Endodermal cell (in vitro differentiated cells): ENCODE measurements around the gene NGEF. TPM values are rescaled to one million over a fixed set of nuclear protein-coding genes. Genes with fewer than 3 reads are reported as not detected.

Source experiments
- DNase-seq: peaks from one replicate; pipeline ENCODE4 v3.0.0-alpha.2; 2017
- H3K27ac ChIP-seq: 2 replicates; pipeline ENCODE4 v1.5.1; 2013; ENCODE audit warnings: mild to moderate bottlenecking, low read depth, low read length, moderate library complexity
- H3K27me3 ChIP-seq: 2 replicates; pipeline ENCODE4 v1.6.1; 2013; ENCODE audit warnings: mild to moderate bottlenecking, low read length, moderate library complexity; ENCODE audit not compliant: insufficient read depth, control insufficient read depth, poor library complexity, severe bottlenecking
- H3K36me3 ChIP-seq: 2 replicates; pipeline ENCODE4 v1.7.0; 2013; ENCODE audit warnings: mild to moderate bottlenecking, low read length, moderate library complexity; ENCODE audit not compliant: control insufficient read depth, insufficient read depth
- H3K4me1 ChIP-seq: one replicate; pipeline ENCODE4 v1.7.0; 2013; ENCODE audit warnings: low read length; ENCODE audit not compliant: control insufficient read depth, insufficient read depth
- H3K4me3 ChIP-seq: 2 replicates; pipeline ENCODE4 v1.5.1; 2013; ENCODE audit warnings: mild to moderate bottlenecking, low read length, moderate library complexity
- H3K9ac ChIP-seq: 2 replicates; pipeline ENCODE4 v1.6.1; 2013; ENCODE audit warnings: mild to moderate bottlenecking, low read length, moderate library complexity; ENCODE audit not compliant: poor library complexity, severe bottlenecking; ENCODE audit errors: extremely low read depth
- H3K9me3 ChIP-seq: 2 replicates; pipeline ENCODE4 v1.6.1; 2013; ENCODE audit warnings: mild to moderate bottlenecking, low read length, moderate library complexity; ENCODE audit not compliant: control insufficient read depth
- H3K27ac Mint-ChIP-seq: 2 replicates; pipeline ENCODE4 v1.8.0; 2020; ENCODE audit warnings: mixed read lengths
- H3K27me3 Mint-ChIP-seq: 2 replicates; pipeline ENCODE4 v1.8.0; 2021; ENCODE audit warnings: mild to moderate bottlenecking, mixed read lengths; ENCODE audit not compliant: insufficient read depth
- H3K36me3 Mint-ChIP-seq: 2 replicates; pipeline ENCODE4 v1.8.0; 2020; ENCODE audit warnings: low read depth, mixed read lengths
- H3K4me1 Mint-ChIP-seq: 2 replicates; pipeline ENCODE4 v1.8.0; 2020; ENCODE audit warnings: mixed read lengths
- H3K4me3 Mint-ChIP-seq: 2 replicates; pipeline ENCODE4 v1.8.0; 2020; ENCODE audit warnings: mild to moderate bottlenecking, moderate library complexity, mixed read lengths
- H3K9me3 Mint-ChIP-seq: 2 replicates; pipeline ENCODE4 v1.8.0; 2020; ENCODE audit warnings: mild to moderate bottlenecking, mixed read lengths
- CTCF ChIP-seq: fragments of 200-600 bp; sonication (generic); conservative IDR thresholded peaks from 2 replicates; pipeline ENCODE4 v1.5.0; 2021; ENCODE audit warnings: antibody characterized with exemption, mild to moderate bottlenecking
- WGBS, 2 experiments: methylation state at CpG; one replicate each; pipeline versions ENCODE4 v1.1.5 to v1.1.7; 2013; ENCODE audit warnings: missing lambda C conversion rate in 2 of 2, mixed read lengths in 1 of 2; ENCODE audit not compliant: insufficient coverage in 1 of 2, insufficient read length in 1 of 2; 5-methylcytosine and 5-hydroxymethylcytosine counted together
- total RNA-seq, 2 donors: library from RNA; stranded (reverse); fragmentation: NEBNext Ultra II Directional in 1 of 2; extraction: Animal tissue kit (Norgen Biotek cat#: 25700) in 1 of 2; gene quantifications; 2 replicates in 1 of 2; 3 replicates in 1 of 2; pipeline ENCODE4 v1.2.1, GENCODE V29; 2021

The NGEF gene
- total RNA-seq, 2 donors from 2014 or later = 1.8 to 2.9 TPM

GRCh38 chr2:232891621-232892071 is 121.4 kb downstream of the NGEF start:
- Histone ChIP-seq H3K4me3 (no peak overlapping the region), H3K4me1 (no peaks in the 10 kb centered on the region), H3K27ac (no peak overlapping the region), H3K9ac (no peak overlapping the region), H3K9me3 (no peaks in the 10 kb centered on the region), H3K27me3 (no peaks in the 10 kb centered on the region), H3K36me3 (no peaks in the 10 kb centered on the region)
- TF ChIP-seq CTCF = no peak
- peak; percentile 41 for DNase-seq
- 80 to 89% methylated on average over 8 to 11 of the region's 11 CpGs for WGBS, 2 experiments
- Mint-ChIP-seq H3K27ac (no peak overlapping the region), H3K36me3 (no peaks in the 10 kb centered on the region), H3K27me3 (no peaks in the 10 kb centered on the region), H3K4me3 (no peak overlapping the region), H3K4me1 (peaks cover 11% of the 10 kb centered on the region), H3K9me3 (no peaks in the 10 kb centered on the region)

- WGBS, 2 experiments = 49 to 56% methylated on average over 8 to 23 of the region's 23 CpGs
- Histone ChIP-seq H3K4me3 (no peak overlapping the region), H3K27me3 (no peaks in the 10 kb centered on the region), H3K36me3 (no peaks in the 10 kb centered on the region), H3K4me1 (no peaks in the 10 kb centered on the region), H3K9ac (no peak overlapping the region), H3K9me3 (no peaks in the 10 kb centered on the region), H3K27ac (no peak overlapping the region)
- H3K36me3 Mint-ChIP-seq = no peaks in the 10 kb centered on the region
- TF ChIP-seq CTCF = no peak
- H3K9me3 Mint-ChIP-seq = no peaks in the 10 kb centered on the region
- no peaks in the 10 kb centered on the region for H3K27me3 Mint-ChIP-seq
- peaks cover 11% of the 10 kb centered on the region for H3K4me1 Mint-ChIP-seq
- H3K4me3 Mint-ChIP-seq = peak overlapping the region; percentile 46
- peak overlapping the region; percentile 57 for H3K27ac Mint-ChIP-seq
- DNase-seq = peak; percentile 93
Measured at GRCh38 chr2:232890896-232891601, 122.0 kb downstream of the NGEF start.

- Mint-ChIP-seq H3K4me3 (peak overlapping the region; percentile 46), H3K4me1 (peaks cover 11% of the 10 kb centered on the region), H3K9me3 (no peaks in the 10 kb centered on the region), H3K27me3 (no peaks in the 10 kb centered on the region), H3K36me3 (no peaks in the 10 kb centered on the region), H3K27ac (peak overlapping the region; percentile 57)
- Histone ChIP-seq H3K4me1 (no peaks in the 10 kb centered on the region), H3K4me3 (no peak overlapping the region), H3K27me3 (no peaks in the 10 kb centered on the region), H3K9me3 (no peaks in the 10 kb centered on the region), H3K9ac (no peak overlapping the region), H3K27ac (no peak overlapping the region), H3K36me3 (no peaks in the 10 kb centered on the region)
- WGBS, 2 experiments = 86 to 93% methylated on average over 8 to 11 of the region's 11 CpGs
- DNase-seq = no peak
- no peak for TF ChIP-seq CTCF
Measured at GRCh38 chr2:232890536-232890895, 122.5 kb downstream of the NGEF start.
